SK-N-MC (cell line): ENCODE results near the gene HS3ST4.

Source experiments
- DNase-seq: peaks from one replicate; pipeline ENCODE4 v3.0.0-alpha.2; 2011; ENCODE audit warnings: low read depth, low spot score
- H3K27ac ChIP-seq: fragments of 200-600 bp; sonication (generic); 2 replicates; pipeline ENCODE4 v1.5.1; 2016; ENCODE audit warnings: mixed run types
- H3K36me3 ChIP-seq: fragments of 200-600 bp; sonication (generic); 2 replicates; pipeline ENCODE4 v1.6.1; 2017; ENCODE audit warnings: antibody characterized with exemption, low read length, mixed read lengths; ENCODE audit not compliant: insufficient read depth
- H3K4me3 ChIP-seq: fragments of 200-600 bp; sonication (generic); 2 replicates; pipeline ENCODE4 v1.5.1; 2016
- H3K9ac ChIP-seq: fragments of 200-600 bp; sonication (generic); 2 replicates; pipeline ENCODE4 v1.8.0; 2017; ENCODE audit warnings: mixed run types, mixed read lengths; ENCODE audit not compliant: insufficient read length
- H3K9me3 ChIP-seq: fragments of 200-600 bp; sonication (generic); 2 replicates; pipeline ENCODE4 v1.6.1; 2017; ENCODE audit warnings: low read depth, mild to moderate bottlenecking, antibody characterized with exemption, low read length, moderate library complexity, mixed read lengths
- EZH2 ChIP-seq: fragments of 200-600 bp; sonication (generic); IDR thresholded peaks from one replicate; pipeline ENCODE4 v1.6.1; 2017; ENCODE audit warnings: antibody characterized with exemption
- FOXP2 ChIP-seq: optimal IDR thresholded peaks from 2 replicates; pipeline ENCODE3; 2011; ENCODE audit warnings: mild to moderate bottlenecking, moderate library complexity; ENCODE audit not compliant: insufficient read depth; ENCODE audit errors: extremely low read length, control extremely low read depth
- POLR2AphosphoS5 ChIP-seq: IDR thresholded peaks from 2 replicates; pipeline ENCODE4 v1.6.1; 2012; ENCODE audit warnings: mild to moderate bottlenecking, low read depth, low read length, borderline replicate concordance

The HS3ST4 gene

GRCh38 chr16:26169473-26169872 lies 477.7 kb downstream of the HS3ST4 start:
- no peak overlapping the region for H3K9ac ChIP-seq
- DNase-seq, result no peak
- H3K36me3 ChIP-seq, result no peaks in the 10 kb centered on the region
- no peak for TF ChIP-seq EZH2
- no peak for TF ChIP-seq POLR2AphosphoS5
- TF ChIP-seq FOXP2, result no peak
- H3K9me3 ChIP-seq, result no peaks in the 10 kb centered on the region
- no peak overlapping the region for H3K4me3 ChIP-seq
- H3K27ac ChIP-seq, result no peak overlapping the region

GRCh38 chr16:26175944-26176343 lies 484.2 kb downstream of the HS3ST4 start:
- DNase-seq, result peak; percentile 51
- no peaks in the 10 kb centered on the region for H3K36me3 ChIP-seq
- no peak for TF ChIP-seq EZH2
- TF ChIP-seq FOXP2, result no peak
- TF ChIP-seq POLR2AphosphoS5, result no peak
- H3K9me3 ChIP-seq, result no peaks in the 10 kb centered on the region
- H3K27ac ChIP-seq, result no peak overlapping the region
- no peak overlapping the region for H3K9ac ChIP-seq
- H3K4me3 ChIP-seq, result 0 out of 2 replicates have a peak overlapping the region, but pooled peaks have one; percentile 4

- Histone ChIP-seq H3K9ac (no peak overlapping the region), H3K9me3 (no peaks in the 10 kb centered on the region), H3K27ac (no peak overlapping the region), H3K4me3 (no peak overlapping the region), H3K36me3 (no peaks in the 10 kb centered on the region)
- no peak for DNase-seq
- no peak for TF ChIP-seq POLR2AphosphoS5
- TF ChIP-seq EZH2, result no peak
- no peak for TF ChIP-seq FOXP2
Observed at GRCh38 chr16:26177438-26177837, 485.7 kb downstream of the HS3ST4 start.

- DNase-seq, result no peak
- TF ChIP-seq EZH2, result no peak
- TF ChIP-seq POLR2AphosphoS5, result no peak
- H3K27ac ChIP-seq, result no peak overlapping the region
- no peak overlapping the region for H3K4me3 ChIP-seq
- H3K9ac ChIP-seq, result no peak overlapping the region
- no peaks in the 10 kb centered on the region for H3K36me3 ChIP-seq
- H3K9me3 ChIP-seq, result no peaks in the 10 kb centered on the region
Observed at GRCh38 chr16:26178298-26178697, 486.5 kb downstream of the HS3ST4 start.

- Histone ChIP-seq H3K27ac (no peak overlapping the region), H3K9me3 (no peaks in the 10 kb centered on the region), H3K9ac (no peak overlapping the region), H3K36me3 (no peaks in the 10 kb centered on the region), H3K4me3 (no peak overlapping the region)
- TF ChIP-seq EZH2, result no peak
- no peak for TF ChIP-seq FOXP2
- DNase-seq, result no peak
Observed at GRCh38 chr16:26186091-26186615, 494.4 kb downstream of the HS3ST4 start.
